GM18505 (cell line): ENCODE results near the gene CLDN9.

Experiments used
- ATAC-seq: cut with Tn5 transposase; IDR thresholded peaks from one replicate; pipeline ENCODE4 v1.9.1; 2021; ENCODE audit not compliant: unreplicated experiment
- POLR2A ChIP-seq: IDR thresholded peaks from 4 replicates; pipeline ENCODE4 v1.6.1; 2011; ENCODE audit warnings: borderline replicate concordance; ENCODE audit not compliant: insufficient read depth, insufficient read length; ENCODE audit errors: extremely low read depth

The CLDN9 gene

DNA sequence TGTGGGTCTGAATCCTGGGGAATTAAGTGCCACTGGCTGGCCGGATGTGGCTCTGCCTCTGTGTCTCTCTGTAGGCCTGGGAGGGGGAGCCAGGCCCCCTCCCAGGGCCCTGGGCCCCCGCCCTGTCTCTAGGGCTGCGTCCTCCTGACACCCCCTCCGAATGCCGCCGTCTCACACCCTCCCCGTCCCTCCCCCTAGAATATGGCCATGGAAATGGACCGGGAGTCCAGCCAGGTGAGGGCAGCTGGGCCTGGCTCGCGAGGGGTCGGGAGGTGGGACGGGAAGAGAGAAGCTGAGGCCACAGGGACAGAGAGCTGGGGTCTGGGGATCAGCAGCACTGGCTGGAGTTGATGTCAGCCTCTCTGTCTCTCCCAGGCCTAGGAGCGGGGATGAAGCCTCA lies 16.4 kb upstream of the CLDN9 start:
- TF ChIP-seq POLR2A: no peak
- ATAC-seq: no peak

GRCh38 chr16:2999929-3000328 lies 12.8 kb upstream of the CLDN9 start:
- no peak for TF ChIP-seq POLR2A
- ATAC-seq: no peak

DNA sequence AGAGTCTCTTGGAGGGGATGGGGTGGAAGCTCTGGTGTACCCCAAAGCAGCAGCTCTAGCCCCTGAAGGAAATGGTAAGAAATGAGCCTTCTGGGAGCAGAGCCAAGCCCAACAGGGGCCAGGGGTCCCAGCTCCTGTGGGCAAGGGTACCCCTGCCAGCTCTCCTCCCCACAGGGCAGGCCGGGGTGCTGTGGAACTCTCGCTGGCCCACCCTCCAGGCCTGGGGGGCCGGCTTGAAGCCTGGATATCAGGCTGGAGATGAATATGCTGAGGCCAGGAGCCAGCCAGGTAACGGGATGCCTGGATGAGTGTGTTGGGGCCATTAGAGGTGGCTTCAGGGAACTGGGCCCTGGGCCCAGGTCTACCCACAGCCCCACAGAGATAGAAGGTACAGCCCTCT lies 12.2 kb upstream of the CLDN9 start:
- ATAC-seq: no peak

GRCh38 chr16:3001316-3001715 lies 11.4 kb upstream of the CLDN9 start:
- no peak for ATAC-seq
- no peak for TF ChIP-seq POLR2A

More for the DNA sequence above, 12.2 kb upstream of the CLDN9 start:
- TF ChIP-seq POLR2A: no peak

DNA sequence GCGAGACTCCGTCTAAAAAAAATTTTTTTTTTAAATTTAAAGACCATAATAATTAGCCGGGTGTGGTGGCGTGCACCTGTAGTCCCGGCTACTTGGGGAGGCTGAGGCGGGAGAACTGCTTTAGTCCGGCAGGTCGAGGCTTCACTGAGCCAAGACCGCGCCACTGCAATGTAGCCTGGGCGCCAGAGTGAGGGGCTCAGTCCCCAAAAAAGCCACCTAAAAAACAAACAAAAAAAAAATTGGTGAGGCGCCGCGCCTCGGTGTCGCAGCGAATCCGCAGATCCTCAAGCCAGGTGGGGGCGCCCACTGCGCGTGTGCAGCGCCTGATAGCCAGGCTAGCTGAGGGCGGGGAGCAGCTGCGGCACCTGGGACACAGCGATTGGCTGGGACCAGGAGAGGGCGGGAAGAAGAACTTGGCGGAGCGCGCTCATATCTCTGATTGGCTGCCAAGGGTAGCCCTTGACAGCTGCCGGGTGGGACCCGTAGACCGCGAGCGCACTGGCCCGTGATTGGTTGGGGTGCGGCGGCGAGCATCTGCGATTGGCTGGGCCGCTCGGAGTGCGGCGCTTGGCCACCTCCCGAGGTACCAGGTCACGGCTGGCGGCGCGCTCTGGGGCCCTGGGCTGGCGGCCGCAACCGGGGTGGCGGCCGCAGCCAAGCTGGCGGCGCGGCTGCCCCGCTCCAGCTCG lies 9.0 kb upstream of the CLDN9 start:
- peak; percentile 85 for ATAC-seq
- TF ChIP-seq POLR2A: no peak

DNA sequence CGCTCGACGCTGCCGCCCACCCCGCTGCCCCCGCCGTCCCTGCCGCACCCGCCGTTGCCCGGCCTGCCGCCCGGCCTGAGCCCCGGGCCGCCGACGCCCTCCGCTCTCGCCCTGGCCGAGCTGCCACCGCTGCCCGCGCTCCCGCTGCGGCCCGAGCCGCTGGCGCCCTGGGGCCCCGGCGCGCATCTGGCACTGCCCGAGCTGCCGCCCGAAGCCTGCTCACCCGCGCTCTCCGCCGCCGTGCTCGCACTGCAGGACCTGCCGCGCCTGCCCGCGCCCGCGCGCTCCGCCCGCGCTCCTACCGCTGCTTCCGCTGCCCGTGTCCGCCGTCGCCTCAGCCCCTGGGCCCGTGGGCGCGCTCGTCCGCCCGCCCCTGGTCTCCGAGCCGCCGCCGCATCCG lies 8.4 kb upstream of the CLDN9 start:
- ATAC-seq: peak; percentile 29
- TF ChIP-seq POLR2A: no peak

GRCh38 chr16:3004781-3005284 lies 7.9 kb upstream of the CLDN9 start:
- ATAC-seq: no peak
- no peak for TF ChIP-seq POLR2A

- no peak for ATAC-seq
- TF ChIP-seq POLR2A: no peak
These were observed 5.4 kb upstream of the CLDN9 start for GRCh38 chr16:3007059-3007956.

- ATAC-seq: no peak
These were observed 4.6 kb upstream of the CLDN9 start for GRCh38 chr16:3007957-3008689.

DNA sequence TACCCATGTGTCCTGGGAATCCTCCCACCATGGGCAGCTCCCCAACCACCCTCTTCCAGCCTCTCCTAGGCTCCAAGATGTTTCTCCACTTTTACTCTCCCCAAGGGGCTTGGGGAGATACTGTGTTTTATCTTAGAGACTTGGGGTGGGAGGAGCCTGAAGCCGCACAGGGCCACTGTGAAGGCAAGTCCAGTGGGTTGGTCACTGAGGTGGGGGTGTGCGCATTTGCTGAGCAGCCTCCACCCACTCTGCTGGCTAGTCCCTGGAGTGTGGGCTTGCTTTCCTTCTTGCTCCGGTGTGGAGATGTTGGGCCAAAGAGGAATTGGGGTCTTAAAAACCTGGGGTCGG lies 4.1 kb upstream of the CLDN9 start:
- no peak for TF ChIP-seq POLR2A
- no peak for ATAC-seq

More at GRCh38 chr16:3007957-3008689, 4.6 kb upstream of the CLDN9 start:
- no peak for TF ChIP-seq POLR2A

DNA sequence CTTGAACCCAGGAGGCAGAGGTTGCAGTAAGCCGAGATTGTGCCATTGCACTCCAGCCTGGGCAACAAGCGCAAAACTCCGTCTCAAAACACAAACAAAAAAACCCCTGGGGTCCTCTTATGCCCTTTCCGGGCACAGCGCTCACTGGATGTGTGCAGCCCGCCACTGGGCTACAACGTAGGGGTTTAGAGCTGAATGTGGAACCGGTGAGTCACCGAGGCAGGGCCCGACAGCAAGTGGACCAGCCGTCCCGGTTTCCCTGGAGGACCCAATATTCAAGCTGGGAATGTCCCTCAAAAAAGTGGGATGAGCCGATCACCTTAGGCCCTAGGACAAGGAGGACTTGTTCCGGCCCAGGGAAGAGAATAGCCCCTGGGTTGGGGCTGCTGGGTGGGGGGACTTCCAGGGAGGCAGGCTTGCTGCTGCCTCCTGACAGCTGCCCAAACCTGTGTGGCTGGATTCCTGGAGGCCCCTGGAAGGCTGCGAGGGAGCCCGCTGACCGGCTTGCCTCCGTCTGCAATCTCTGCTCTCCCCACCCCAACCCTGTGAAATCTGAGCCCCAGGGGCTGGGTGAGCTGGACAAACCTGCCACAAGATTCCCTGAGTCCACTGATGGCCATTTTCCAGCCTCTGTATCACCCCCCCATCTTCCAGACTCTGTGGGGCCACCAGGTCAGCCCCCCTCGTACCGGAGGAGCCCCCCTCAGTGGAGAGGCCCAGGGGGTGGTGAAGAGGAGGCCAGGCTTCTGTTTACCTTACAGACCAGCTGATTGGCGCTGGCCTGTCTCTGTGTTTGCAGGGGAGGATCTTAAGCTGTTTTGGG lies 2.9 kb upstream of the CLDN9 start:
- TF ChIP-seq POLR2A: no peak
- no peak for ATAC-seq

DNA sequence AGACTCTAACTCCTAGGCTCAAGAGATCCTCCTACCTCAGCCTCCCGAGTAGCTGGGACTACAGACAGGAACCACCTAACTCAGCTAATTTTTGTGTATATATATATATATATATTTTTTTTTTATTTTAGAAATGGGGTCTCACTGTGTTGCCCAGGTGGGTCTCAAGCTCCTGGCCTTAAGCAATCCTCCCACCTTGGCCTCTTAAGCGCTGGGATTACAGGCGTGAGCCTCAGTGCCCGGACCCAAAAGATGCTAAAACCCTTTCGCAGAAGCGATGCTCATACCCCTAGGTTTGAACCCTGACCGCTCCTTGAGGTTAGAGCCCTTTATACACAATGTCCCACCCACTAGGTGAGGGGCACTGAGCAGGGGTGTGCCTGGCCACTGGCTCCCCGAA lies 2.2 kb upstream of the CLDN9 start:
- no peak for TF ChIP-seq POLR2A
- no peak for ATAC-seq
